Skeletal muscle cell (primary cell): ENCODE results near the gene PRXL2C.
"Not testable (repeated sequence)": the region's sequence is repeated elsewhere in the genome, so short reads cannot be mapped to it uniquely, and the experiment has no call there.

Experiments used
- DNase-seq: peaks from one replicate; pipeline ENCODE4 v3.0.0-alpha.2; 2010; ENCODE audit warnings: low read depth
- H3K4me3 ChIP-seq: 2 replicates; pipeline ENCODE4 v1.5.1; 2011; ENCODE audit warnings: low read depth, mild to moderate bottlenecking, control low read depth, low read length, moderate library complexity

The PRXL2C gene

DNA sequence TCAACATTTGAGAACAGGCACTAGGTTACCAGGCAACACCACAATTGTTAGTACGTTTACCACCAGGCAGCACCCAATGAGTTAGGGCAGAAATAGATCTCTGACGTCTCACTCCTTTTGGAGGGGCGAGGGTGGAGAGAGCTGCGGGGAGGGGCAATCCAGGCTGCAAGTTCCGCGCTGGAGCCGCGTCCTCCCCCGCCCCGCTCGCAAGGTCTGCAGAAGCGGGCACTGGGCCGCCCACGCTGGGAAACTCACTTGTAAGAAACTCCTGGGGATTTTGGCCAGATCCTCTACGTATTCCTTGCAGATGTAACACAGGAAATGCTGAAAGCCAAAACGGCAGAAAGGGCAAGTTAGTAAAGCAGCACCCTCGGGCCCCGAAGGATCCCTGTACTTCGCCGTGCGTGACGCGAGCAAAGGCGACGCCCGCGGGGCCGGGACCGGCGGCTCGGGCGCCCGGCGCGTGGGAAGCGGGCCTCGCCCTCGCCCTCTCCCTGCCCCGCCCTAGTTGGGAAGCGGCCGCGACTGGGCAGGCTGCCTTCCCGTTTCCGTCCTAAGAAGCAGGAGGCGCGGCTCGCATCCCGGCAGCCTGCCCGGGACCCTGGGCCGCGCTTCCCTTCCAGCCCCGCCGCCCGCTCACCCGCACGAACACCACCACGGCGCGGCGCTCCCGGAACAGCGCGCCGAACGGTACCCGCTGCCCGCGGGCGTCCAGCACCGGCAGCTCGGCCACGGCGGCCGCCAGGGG, 493 bp downstream of the PRXL2C start:
- DNase-seq: peak; percentile 78
- H3K4me3 ChIP-seq: peak overlapping the region; percentile 66

DNA sequence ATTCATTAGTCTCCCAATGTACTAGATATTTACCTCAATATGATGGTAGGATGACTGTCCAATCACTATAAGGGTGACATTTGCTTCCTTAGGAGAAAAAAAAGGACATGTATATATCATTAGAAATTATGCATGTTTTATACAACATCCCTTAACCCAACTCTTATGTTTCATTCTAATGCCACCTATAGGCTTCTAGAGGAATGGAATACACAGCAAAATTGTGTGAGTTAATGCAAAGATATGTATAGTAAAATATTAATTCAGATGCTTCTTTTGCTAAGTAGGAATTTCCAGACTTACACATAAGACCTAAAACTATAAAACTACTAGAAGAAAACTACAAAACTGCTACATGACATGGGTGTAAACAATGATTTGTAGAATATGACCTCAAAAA, 3.5 kb downstream of the PRXL2C start:
- H3K4me3 ChIP-seq: no peak overlapping the region
- DNase-seq: no peak

DNA sequence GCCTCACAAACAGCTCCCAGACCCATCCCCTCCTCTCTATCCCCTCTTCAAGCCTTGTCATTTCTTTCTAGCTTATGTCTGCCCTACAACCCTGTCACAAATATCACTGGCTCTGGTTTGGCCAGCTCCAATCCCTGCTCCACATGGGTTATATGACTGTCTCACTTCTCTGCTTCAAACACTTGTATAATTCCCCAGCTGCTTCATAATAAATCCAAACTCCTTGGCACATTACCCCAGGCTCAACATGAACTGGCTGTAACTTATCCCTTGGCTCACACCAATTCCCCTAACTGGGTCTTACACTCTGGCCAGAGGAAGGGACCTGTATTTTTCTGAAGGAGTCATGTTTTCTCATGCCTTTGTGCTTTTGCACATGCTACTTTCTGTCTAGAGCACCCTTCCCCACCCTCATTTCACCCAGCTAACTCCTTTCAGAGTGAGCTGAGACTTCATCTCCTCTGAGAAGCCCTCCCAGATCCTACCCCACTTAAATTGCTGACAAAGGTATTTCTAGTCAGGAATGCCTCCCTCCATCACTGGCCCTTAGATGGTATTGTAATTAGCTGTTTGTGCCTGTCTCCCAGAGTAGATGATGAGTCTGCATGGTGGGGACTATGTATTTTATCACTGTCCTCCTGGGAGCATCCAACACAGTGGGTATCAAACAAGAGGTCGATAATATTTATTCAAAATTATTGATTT, 5.3 kb downstream of the PRXL2C start:
- H3K4me3 ChIP-seq: no peak overlapping the region
- DNase-seq: no peak

DNA sequence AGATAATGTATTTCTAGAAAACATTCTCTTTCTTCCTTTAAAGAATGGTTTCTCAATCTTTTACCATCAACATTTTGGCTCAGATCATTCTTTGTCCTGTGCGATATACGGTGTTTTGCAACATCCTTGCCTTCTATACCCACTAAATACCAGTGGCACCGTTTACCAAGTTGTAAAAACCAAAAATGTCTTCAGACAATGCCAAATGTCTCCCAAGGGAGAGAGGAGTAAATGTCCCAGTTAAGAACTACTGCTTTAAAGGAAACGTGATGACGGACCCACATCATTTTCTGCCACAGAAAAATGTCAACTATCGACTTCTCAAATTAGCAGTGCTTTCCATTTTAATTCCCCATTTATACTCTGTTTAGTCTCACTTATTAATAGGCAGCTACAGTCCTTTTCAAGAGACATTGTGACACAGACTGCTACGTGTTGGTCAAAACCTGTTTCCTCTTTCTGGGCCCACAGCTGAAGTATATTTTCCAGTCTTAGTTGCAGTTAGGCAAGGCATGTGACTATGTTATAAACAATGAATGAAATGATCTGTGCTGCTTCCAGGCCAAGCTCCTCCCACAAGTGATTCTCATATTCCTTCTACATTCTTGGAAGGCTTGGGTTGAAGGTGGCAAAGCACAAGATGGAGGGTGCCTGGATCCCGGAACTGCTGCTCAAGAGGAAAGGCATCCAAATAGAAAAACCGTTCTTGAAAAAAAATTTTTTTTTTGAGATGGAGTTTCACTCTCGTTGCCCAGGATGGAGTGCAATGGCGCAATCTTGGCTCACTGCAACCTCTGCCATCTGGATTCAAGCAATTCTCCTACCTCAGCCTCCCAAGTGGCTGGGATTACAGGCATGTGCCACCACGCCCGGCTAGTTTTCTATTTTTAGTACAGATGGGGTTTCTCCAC, 8.8 kb downstream of the PRXL2C start:
- H3K4me3 ChIP-seq: no peak overlapping the region
- DNase-seq: no peak

DNA sequence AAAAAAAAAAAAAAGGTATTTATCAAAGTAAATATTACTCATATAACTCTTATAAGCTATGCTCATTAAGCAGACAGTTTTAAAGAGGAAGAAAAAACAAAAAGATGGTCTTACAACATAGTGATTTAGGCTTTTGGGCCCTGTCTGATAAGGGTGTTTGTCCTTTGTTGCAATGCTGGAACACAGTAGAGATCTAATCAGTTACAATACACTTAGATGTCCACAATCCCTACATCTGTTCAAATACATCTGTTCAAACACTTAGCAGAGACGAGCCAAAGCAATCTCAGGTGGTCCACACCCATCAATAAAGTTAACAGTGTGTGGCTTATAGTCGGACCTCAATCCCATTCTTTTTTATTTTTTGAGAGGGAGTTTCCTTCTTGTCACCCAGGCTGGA, 11.0 kb downstream of the PRXL2C start:
- H3K4me3 ChIP-seq: no peak overlapping the region

DNA sequence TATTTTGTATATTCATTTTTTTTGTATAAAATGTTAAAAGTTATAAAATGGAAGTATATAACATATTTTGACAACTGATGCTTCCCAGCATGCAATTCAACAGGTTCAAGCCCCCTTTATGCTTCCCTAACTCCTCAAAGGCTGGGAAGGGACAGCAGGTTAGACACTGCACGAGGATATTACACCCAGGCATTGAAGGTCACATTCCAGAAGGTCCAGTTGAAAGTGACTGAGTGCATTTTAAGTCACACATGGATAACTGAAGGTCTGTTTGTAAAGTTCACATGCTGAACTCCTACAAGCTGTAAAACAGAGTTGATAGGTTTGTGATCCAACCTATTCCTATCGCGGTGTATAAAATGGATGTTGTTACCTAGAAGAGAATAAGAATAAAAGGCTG, 13.6 kb downstream of the PRXL2C start:
- no peak overlapping the region for H3K4me3 ChIP-seq
- no peak for DNase-seq

More for the DNA sequence above, 11.0 kb downstream of the PRXL2C start:
- no peak for DNase-seq

DNA sequence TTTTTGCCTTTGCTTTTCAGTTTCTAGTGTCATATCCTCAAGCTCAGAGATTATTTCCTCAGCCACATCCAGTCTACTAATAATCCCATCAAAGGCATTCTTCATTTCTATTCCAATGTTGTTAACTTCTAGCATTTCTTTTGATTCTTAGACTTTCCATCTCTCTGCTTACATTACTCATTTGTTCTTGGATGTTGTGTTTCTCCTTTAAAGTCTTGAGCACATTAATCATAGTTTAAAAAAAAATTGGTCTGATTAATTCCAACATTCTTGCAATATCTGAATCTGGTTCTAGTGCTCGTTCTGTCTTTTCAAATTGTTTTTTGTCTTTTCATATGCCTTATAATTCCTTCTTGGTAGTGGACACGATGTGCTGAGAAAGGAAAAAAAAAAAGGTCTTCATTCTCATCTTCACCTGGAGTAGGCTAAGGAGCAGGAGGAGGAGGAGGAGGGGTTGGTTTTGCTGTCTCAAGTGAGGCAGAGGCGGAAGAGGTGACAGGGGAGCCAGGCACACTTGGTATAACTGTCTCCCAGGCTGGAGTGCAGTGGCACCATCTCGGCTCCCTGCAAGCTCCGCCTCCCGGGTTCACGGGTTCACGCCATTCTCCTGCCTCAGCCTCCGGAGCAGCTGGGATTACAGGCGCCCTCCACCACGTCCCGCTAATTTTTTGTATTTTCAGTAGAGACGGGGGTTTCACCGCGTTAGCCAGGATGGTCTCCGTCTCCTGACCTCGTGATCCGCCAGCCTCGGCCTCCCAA, 16.3 kb downstream of the PRXL2C start:
- no peak for DNase-seq
- H3K4me3 ChIP-seq: no peak overlapping the region

DNA sequence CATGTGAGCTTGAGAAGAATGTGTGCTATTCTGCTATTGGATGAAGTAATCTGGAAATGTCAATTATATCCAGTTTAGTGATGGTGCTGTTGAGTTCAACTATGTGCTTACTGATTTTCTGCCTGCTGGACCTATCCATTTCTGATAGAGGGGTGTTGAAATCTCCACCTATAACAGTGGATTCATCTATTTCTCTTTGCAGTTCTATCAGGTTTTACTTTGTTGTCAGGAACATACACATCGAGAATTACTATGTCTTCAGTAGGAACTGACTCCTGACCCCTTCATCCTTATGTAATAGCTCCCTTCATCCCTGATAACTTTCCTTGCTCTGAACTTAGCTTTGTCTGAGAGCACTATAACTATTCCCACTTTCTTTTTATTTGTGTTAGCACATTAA, 18.7 kb downstream of the PRXL2C start:
- no peak overlapping the region for H3K4me3 ChIP-seq
- no peak for DNase-seq

DNA sequence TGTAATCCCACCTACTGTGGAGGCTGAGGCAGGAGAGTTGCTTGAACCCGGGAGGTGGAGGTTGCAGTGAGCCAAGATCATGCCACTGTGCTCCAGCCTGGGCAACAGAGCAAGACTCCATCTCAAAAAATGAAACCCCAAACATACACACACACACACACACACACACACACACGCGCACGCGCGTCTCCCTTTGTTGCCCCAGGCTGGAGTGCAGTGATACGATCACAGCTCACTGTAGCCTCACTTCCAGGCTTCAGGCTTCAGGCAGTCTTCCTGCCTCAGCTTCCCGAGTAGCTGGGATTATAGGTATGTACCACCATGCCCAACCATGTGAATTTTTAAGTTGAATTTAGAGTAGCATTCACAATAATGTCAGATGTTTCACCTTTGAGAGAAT, 21.5 kb downstream of the PRXL2C start:
- not testable (repeated sequence) for H3K4me3 ChIP-seq, DNase-seq

DNA sequence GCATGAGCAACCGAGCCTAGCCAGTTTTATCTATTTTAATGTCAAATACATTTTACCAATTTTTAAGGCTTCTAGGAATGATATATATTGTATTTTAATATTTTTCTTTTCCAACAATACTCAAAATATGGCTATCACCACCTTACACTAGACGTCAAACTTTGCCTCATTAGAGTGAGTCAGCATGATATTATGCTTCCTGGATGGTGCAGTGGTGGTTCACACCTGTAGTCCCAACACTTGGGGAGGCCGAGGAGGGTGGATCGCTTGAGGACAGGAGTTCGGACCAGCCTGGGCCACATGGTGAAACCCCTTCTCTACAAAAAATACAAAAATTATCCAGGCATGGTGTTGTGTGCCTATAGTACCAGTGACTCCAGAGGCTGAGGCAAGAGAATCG, 28.2 kb downstream of the PRXL2C start:
- no peak overlapping the region for H3K4me3 ChIP-seq
- DNase-seq: no peak

DNA sequence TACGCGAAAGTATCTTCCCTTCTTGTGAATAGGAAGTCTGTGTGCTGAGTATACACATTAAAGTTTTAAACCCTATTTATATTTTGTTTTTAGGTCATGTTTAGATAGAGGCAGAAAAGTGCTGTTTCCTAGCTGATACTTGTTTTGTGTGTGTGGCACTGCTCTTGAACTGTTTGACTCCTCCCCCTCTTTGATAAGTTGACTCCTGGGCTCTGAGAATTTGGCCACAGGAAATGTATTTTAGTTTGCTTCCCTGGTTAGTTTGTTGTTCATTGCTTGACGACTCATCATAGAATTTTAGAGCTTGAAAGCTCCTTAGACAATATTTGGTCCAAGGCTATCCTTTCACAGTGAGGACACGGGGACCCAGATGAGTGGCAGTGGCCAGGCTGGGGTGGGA, 33.5 kb downstream of the PRXL2C start:
- no peak for DNase-seq
- H3K4me3 ChIP-seq: no peak overlapping the region

DNA sequence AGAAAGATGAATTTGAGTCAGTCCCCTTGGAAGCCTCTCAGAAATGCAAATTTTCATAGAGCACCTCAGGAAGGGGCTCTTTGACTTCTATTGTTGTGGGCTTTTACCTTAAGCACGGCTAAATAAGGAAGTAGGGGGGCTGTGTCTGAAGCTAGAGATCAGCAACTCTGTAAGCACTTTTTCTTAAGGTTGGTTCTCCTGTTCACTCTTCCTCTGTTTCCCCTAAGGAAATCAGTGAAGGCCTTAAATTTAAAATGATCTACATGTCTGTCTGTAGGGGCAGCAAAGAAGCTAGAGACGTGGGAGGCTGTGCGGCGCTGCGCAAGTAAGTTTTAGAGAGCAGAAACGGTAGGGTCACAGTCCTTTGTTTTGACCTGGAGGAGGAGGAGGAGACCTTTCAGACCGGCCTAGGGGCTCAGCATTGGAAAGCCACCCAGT, 34.3 kb downstream of the PRXL2C start:
- no peak for DNase-seq
- no peak overlapping the region for H3K4me3 ChIP-seq

DNA sequence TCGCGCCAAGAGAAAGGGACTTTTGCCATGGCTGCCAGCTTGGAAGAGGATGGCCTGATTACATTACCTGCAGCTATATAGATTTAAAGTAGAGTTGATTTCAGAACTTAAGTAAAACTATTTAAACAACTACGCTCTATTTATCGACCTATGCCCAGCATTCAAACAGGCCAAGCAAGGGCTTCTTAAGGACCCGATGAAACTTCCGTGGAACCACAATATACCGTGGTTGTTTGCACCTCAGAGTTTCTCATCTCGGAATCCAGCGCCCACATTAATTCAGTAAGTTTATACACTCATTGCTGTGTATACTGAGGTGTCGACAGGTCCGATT, 35.0 kb downstream of the PRXL2C start:
- peak overlapping the region; percentile 73 for H3K4me3 ChIP-seq
- no peak for DNase-seq

DNA sequence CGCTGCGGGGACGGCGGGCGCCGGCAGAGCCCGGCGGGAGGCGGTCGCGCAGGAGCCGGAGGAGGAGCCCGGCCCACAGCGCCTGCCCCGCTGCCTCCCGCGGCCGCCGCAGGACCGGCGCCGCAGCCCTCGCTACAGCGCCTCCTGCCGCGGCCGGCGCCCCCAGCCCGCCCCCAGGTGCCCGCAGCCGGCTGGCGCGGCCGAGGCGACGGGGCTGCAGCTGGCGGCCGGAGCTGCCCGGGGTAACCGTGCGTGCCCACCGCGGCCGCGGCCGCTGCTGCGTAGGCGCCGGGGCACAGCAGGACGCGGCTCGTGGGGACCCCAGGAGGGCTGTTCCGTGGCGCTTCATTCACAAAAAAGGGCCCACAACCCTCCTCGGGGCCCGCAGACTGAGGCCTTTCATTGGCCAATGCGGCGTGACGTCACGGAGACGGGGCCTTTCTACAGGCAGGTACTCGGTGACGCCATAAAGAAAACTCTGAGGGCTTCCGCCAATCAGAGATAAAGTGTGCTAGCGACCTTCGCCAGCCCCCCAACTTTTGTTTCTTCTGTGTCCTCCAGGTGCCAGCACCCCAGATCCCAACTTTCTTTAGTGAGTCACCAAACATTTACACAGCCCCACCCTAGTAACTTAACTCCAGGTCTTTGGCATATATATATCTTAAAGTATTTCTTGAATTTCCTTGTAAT, 35.5 kb downstream of the PRXL2C start, which contains the start of gene CDC14B:
Gene CDC14B (minus strand): TSS at position 353 of the 690 bp plus-strand sequence. CDS start 465 bp downstream, outside the sequence.
- H3K4me3 ChIP-seq: peak within 1 kb of the TSS; percentile 73
- peak; percentile 68 for DNase-seq

DNA sequence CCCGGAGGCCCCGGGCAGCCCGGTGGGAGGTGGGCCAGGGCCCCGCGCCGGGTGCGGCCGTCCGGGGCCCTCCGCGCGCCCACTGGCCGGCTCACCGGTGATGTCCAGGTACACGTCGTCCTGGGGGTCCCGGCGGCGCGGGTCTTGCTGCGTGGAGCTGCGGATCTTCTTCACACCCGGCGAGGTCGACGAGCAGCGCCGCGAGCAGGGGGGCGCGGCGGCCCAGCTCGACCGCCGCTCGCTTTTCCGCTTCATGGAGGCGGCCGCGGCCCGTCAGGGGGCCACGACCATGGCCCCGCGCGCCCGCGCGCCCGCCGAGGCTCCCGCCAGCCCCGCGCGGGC, 36.0 kb downstream of the PRXL2C start:
- peak overlapping the region; percentile 73 for H3K4me3 ChIP-seq
- DNase-seq: no peak

DNA sequence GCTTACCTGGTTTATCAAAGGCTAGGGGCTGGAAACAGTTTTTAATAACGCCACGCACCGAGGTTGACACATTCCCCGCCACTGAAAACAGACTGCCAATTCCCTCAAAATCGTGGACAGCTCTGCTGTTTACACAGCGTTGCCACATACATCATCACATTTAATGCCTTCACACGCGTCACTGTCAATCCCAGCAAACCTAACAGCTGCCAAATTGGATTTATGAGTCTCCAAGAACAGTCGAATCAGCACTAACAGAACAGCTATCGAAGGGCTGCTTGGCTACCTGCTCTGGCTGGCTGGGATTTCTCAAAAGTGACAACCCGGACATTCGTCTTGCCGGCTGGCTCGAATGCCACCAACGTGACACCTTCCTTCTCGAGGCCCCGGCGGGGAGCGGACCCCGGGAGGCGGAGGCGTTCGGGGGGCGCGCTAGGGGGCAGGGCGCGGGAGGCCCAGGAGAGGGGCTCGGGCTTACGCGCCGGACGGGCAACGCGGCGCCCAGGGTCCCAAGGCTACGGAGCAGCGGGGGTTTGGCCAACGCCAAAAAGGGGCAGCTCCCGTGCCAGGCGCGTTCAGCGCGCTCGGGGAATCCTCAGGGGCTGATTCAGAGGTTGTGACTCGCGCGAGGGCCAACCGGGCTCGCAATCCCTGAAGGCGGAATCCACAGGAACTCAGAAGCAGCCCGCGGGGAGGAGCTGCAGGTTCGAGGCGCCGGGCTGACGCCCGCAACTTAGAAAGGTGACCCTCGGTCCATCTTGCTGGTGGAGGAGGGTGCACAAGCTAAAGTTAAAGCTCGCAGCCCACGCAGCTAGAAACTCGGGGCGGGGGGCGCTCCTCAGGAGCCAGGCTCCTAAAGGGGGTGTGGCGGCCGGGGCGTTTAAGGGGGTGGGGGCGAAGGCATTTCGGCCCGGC, 36.7 kb downstream of the PRXL2C start:
- DNase-seq: no peak
- H3K4me3 ChIP-seq: peak overlapping the region; percentile 73

DNA sequence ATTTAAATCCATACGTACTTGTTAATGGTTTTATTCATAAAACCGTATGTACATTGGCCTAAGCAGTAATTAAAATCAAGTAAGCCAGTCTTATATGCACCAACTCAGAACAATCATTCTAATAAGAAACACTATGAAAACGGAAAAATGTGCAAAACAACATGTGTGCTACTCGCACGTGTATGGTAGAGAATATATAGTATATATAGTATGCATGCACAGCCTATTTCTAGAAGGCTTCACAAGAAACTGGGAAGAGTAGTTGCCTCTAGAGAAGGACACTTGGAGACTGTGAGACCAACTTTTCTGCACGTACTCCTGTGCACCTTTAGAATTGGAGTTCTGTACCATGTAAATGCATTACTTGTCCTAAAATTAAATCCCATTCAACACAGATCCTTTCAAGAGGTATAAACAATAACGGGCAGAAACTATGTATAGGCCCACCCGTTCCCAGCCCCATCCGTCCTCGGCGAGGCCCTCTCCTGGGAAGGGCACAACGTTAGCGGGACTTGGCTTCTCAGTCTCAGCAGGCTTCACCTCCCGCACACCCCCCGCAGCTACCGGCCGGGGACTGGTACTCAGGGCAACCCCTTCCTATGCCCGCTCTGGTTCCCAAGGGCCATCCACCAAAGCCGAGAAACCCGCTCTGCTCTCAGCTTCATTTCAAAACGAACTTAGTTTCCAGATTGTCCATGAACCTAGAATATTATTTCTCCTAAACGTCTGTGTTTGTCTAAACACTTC, 37.5 kb downstream of the PRXL2C start:
- no peak for DNase-seq
- H3K4me3 ChIP-seq: peak overlapping the region; percentile 73
